WTC11 (cell line): Measurements from ENCODE around the gene DMD. TPM values are rescaled to one million over a fixed set of nuclear protein-coding genes. Genes with fewer than 3 reads are reported as not detected.

Source experiments
- ATAC-seq: fragments of 200-7000 bp; cut with Tn5 transposase; 2 replicates; pipeline ENCODE4 v1.10.0; 2021; ENCODE audit warnings: mild to moderate bottlenecking, moderate library complexity
- CTCF ChIA-PET: fragments of 300-600 bp; sonication (Branson Sonifier 250); formaldehyde crosslinking; loops from one replicate; lab custom pipeline; 2021; ENCODE audit warnings: antibody characterized with exemption; lab: Charles Lee
- POLR2A ChIA-PET: fragments of 350-600 bp; sonication (Branson Sonifier 250); formaldehyde crosslinking; loops from one replicate; lab custom pipeline; 2021; ENCODE audit warnings: antibody characterized with exemption; lab: Charles Lee
- DNase-seq: peaks from one replicate; pipeline ENCODE4 v3.0.0; 2021; ENCODE audit warnings: low spot score
- H3K27ac Mint-ChIP-seq: 2 replicates; pipeline ENCODE4 v1.8.0; 2021; ENCODE audit warnings: mixed read lengths
- H3K27me3 Mint-ChIP-seq: 2 replicates; pipeline ENCODE4 v1.8.0; 2021; ENCODE audit warnings: low read depth, mild to moderate bottlenecking, moderate library complexity, mixed read lengths
- H3K36me3 Mint-ChIP-seq: 2 replicates; pipeline ENCODE4 v1.8.0; 2021; ENCODE audit warnings: mixed read lengths
- H3K4me1 Mint-ChIP-seq: 2 replicates; pipeline ENCODE4 v1.8.0; 2022; ENCODE audit warnings: mixed read lengths
- H3K4me3 Mint-ChIP-seq: 2 replicates; pipeline ENCODE4 v1.8.0; 2021; ENCODE audit warnings: mild to moderate bottlenecking, moderate library complexity, mixed read lengths
- H3K9me3 Mint-ChIP-seq: 2 replicates; pipeline ENCODE4 v1.8.0; 2021; ENCODE audit warnings: mixed read lengths
- FOXK1 ChIP-seq: sonication (generic); formaldehyde crosslinking; IDR thresholded peaks from 2 replicates; pipeline ENCODE4 v1.8.0; 2022; ENCODE audit warnings: mild to moderate bottlenecking, moderate library complexity, missing genetic modification reagents
- GABPB1 ChIP-seq: sonication (generic); formaldehyde crosslinking; IDR thresholded peaks from 2 replicates; pipeline ENCODE4 v1.8.1; 2023; ENCODE audit warnings: mild to moderate bottlenecking, missing genetic modification reagents
- NFATC4 ChIP-seq: fragments of 250-450 bp; sonication (Bioruptor Pico); IDR thresholded peaks from 2 replicates; pipeline ENCODE4 v1.9.0; 2021; ENCODE audit warnings: mild to moderate bottlenecking
- NFE2L1 ChIP-seq: sonication (generic); formaldehyde crosslinking; IDR thresholded peaks from 2 replicates; pipeline ENCODE4 v1.8.1; 2023; ENCODE audit warnings: missing genetic modification reagents
- NFYB ChIP-seq: sonication (generic); formaldehyde crosslinking; conservative IDR thresholded peaks from 2 replicates; pipeline ENCODE4 v1.8.0; 2022; ENCODE audit warnings: low read depth, missing genetic modification reagents
- NR3C1 ChIP-seq: sonication (generic); formaldehyde crosslinking; conservative IDR thresholded peaks from 2 replicates; pipeline ENCODE4 v1.8.1; 2023; ENCODE audit warnings: low read depth, mild to moderate bottlenecking, missing genetic modification reagents
- SMAD3 ChIP-seq: sonication (generic); formaldehyde crosslinking; IDR thresholded peaks from 2 replicates; pipeline ENCODE4 v1.8.0; 2022; ENCODE audit warnings: missing genetic modification reagents, mild to moderate bottlenecking, borderline replicate concordance
- SMAD4 ChIP-seq: sonication (generic); formaldehyde crosslinking; IDR thresholded peaks from 2 replicates; pipeline ENCODE4 v1.8.0; 2022; ENCODE audit warnings: mild to moderate bottlenecking, missing genetic modification reagents
- ZNF138 ChIP-seq: sonication (generic); formaldehyde crosslinking; conservative IDR thresholded peaks from 2 replicates; pipeline ENCODE4 v1.8.1; 2022; ENCODE audit warnings: mild to moderate bottlenecking, moderate library complexity, missing genetic modification reagents
- ZNF263 ChIP-seq: sonication (generic); formaldehyde crosslinking; IDR thresholded peaks from 2 replicates; pipeline ENCODE4 v1.8.1; 2022; ENCODE audit warnings: low read depth, mild to moderate bottlenecking, moderate library complexity, missing genetic modification reagents
- total RNA-seq: library from RNA; stranded (reverse); gene quantifications from 3 replicates; pipeline ENCODE4 v1.2.3, GENCODE V29; 2021
- TF ChIP-seq, protein P1 (sequence below): fragments of 250-450 bp; sonication (Bioruptor Pico); IDR thresholded peaks from 2 replicates; pipeline ENCODE4 v1.8.0; 2021; ENCODE audit warnings: mild to moderate bottlenecking
- TF ChIP-seq, protein P2 (sequence below): sonication (generic); formaldehyde crosslinking; IDR thresholded peaks from 2 replicates; pipeline ENCODE4 v1.8.1; 2023; ENCODE audit warnings: mild to moderate bottlenecking, moderate library complexity, missing genetic modification reagents
- TF ChIP-seq, protein P3 (sequence below): fragments of 250-450 bp; sonication (Bioruptor Pico); IDR thresholded peaks from 2 replicates; pipeline ENCODE4 v1.9.0; 2021; ENCODE audit warnings: mild to moderate bottlenecking, borderline replicate concordance
- TF ChIP-seq, protein P4 (sequence below): sonication (generic); formaldehyde crosslinking; IDR thresholded peaks from 2 replicates; pipeline ENCODE4 v1.8.1; 2022; ENCODE audit warnings: mild to moderate bottlenecking, missing genetic modification reagents, moderate library complexity, borderline replicate concordance
- TF ChIP-seq, protein P5 (sequence below): fragments of 250-450 bp; sonication (Bioruptor Pico); conservative IDR thresholded peaks from 2 replicates; pipeline ENCODE4 v1.9.0; 2021; ENCODE audit warnings: mild to moderate bottlenecking

Gene DMD
- total RNA-seq, 1 experiment from 2014 or later = 9.1 TPM

DNA sequence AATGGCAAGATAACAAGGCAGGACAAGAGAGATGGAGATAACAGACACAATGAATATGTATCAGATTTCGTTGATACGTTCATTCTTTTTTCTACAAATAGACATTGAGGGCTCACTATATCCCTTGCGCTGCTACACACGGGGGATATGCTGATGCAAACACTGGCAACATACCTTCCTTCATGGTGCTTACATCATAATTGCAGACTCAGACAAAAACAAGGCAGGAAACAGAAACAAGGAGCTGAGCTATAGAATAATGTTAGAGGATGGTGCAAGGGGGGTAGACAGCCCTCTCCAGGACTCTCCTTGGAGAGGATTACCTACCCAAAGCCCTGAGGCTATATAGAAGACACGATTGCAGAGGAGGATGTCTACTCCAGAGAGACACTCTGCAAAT, 1069.5 kb downstream of the DMD start:
- Mint-ChIP-seq H3K4me3 (no peak overlapping the region), H3K9me3 (0 out of 2 replicates have a peak, but pooled peaks cover 8% of the 10 kb centered on the region), H3K36me3 (no peaks in the 10 kb centered on the region), H3K4me1 (no peaks in the 10 kb centered on the region), H3K27ac (no peak overlapping the region), H3K27me3 (no peaks in the 10 kb centered on the region)
- ATAC-seq (no peak), DNase-seq (no peak)
- ChIA-PET CTCF (no interaction called here), POLR2A (no interaction called here)
- TF ChIP-seq GABPB1 (CRISPR knock-in tag) (no peak), NFE2L1 (no peak)

DNA sequence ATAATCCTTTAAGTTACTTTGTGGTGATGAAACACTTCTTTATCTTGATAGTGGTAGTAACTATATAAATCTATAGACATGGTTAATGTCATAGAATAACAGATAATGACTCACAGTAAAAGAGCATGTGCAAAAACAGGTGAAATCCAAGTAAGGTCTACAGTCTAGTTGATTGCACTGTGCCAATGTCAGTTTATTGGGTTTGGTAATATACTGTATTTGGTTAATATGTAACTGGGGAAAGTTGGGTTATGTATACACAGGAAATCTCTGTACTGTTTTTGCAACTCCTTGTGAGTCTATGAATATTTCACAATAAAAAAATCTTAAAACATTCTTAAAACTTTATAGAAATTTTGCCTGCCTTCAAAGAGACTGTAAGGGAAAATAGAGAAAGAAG, 1071.9 kb downstream of the DMD start:
- no peaks in the 10 kb centered on the region for H3K36me3 Mint-ChIP-seq
- no peaks in the 10 kb centered on the region for H3K4me1 Mint-ChIP-seq
- H3K27ac Mint-ChIP-seq = no peak overlapping the region
- DNase-seq (no peak), ATAC-seq (no peak)
- TF ChIP-seq, protein P1, sequence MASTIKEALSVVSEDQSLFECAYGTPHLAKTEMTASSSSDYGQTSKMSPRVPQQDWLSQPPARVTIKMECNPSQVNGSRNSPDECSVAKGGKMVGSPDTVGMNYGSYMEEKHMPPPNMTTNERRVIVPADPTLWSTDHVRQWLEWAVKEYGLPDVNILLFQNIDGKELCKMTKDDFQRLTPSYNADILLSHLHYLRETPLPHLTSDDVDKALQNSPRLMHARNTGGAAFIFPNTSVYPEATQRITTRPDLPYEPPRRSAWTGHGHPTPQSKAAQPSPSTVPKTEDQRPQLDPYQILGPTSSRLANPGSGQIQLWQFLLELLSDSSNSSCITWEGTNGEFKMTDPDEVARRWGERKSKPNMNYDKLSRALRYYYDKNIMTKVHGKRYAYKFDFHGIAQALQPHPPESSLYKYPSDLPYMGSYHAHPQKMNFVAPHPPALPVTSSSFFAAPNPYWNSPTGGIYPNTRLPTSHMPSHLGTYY (CRISPR knock-in tag) = no peak
- TF ChIP-seq ZNF263 (CRISPR knock-in tag) (no peak), NFATC4 (no peak), FOXK1 (CRISPR knock-in tag) (no peak), ZNF138 (CRISPR knock-in tag) (no peak), SMAD4 (CRISPR knock-in tag) (no peak), SMAD3 (CRISPR knock-in tag) (no peak), NFYB (CRISPR knock-in tag) (no peak), NR3C1 (CRISPR knock-in tag) (no peak)
- TF ChIP-seq, protein P2, sequence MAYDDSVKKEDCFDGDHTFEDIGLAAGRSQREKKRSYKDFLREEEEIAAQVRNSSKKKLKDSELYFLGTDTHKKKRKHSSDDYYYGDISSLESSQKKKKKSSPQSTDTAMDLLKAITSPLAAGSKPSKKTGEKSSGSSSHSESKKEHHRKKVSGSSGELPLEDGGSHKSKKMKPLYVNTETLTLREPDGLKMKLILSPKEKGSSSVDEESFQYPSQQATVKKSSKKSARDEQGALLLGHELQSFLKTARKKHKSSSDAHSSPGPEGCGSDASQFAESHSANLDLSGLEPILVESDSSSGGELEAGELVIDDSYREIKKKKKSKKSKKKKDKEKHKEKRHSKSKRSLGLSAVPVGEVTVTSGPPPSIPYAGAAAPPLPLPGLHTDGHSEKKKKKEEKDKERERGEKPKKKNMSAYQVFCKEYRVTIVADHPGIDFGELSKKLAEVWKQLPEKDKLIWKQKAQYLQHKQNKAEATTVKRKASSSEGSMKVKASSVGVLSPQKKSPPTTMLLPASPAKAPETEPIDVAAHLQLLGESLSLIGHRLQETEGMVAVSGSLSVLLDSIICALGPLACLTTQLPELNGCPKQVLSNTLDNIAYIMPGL (CRISPR knock-in tag) = no peak
- TF ChIP-seq, protein P3, sequence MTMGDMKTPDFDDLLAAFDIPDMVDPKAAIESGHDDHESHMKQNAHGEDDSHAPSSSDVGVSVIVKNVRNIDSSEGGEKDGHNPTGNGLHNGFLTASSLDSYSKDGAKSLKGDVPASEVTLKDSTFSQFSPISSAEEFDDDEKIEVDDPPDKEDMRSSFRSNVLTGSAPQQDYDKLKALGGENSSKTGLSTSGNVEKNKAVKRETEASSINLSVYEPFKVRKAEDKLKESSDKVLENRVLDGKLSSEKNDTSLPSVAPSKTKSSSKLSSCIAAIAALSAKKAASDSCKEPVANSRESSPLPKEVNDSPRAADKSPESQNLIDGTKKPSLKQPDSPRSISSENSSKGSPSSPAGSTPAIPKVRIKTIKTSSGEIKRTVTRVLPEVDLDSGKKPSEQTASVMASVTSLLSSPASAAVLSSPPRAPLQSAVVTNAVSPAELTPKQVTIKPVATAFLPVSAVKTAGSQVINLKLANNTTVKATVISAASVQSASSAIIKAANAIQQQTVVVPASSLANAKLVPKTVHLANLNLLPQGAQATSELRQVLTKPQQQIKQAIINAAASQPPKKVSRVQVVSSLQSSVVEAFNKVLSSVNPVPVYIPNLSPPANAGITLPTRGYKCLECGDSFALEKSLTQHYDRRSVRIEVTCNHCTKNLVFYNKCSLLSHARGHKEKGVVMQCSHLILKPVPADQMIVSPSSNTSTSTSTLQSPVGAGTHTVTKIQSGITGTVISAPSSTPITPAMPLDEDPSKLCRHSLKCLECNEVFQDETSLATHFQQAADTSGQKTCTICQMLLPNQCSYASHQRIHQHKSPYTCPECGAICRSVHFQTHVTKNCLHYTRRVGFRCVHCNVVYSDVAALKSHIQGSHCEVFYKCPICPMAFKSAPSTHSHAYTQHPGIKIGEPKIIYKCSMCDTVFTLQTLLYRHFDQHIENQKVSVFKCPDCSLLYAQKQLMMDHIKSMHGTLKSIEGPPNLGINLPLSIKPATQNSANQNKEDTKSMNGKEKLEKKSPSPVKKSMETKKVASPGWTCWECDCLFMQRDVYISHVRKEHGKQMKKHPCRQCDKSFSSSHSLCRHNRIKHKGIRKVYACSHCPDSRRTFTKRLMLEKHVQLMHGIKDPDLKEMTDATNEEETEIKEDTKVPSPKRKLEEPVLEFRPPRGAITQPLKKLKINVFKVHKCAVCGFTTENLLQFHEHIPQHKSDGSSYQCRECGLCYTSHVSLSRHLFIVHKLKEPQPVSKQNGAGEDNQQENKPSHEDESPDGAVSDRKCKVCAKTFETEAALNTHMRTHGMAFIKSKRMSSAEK (CRISPR knock-in tag) = no peak
- TF ChIP-seq, protein P4, sequence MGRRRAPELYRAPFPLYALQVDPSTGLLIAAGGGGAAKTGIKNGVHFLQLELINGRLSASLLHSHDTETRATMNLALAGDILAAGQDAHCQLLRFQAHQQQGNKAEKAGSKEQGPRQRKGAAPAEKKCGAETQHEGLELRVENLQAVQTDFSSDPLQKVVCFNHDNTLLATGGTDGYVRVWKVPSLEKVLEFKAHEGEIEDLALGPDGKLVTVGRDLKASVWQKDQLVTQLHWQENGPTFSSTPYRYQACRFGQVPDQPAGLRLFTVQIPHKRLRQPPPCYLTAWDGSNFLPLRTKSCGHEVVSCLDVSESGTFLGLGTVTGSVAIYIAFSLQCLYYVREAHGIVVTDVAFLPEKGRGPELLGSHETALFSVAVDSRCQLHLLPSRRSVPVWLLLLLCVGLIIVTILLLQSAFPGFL (CRISPR knock-in tag) = no peak
- TF ChIP-seq, protein P5, sequence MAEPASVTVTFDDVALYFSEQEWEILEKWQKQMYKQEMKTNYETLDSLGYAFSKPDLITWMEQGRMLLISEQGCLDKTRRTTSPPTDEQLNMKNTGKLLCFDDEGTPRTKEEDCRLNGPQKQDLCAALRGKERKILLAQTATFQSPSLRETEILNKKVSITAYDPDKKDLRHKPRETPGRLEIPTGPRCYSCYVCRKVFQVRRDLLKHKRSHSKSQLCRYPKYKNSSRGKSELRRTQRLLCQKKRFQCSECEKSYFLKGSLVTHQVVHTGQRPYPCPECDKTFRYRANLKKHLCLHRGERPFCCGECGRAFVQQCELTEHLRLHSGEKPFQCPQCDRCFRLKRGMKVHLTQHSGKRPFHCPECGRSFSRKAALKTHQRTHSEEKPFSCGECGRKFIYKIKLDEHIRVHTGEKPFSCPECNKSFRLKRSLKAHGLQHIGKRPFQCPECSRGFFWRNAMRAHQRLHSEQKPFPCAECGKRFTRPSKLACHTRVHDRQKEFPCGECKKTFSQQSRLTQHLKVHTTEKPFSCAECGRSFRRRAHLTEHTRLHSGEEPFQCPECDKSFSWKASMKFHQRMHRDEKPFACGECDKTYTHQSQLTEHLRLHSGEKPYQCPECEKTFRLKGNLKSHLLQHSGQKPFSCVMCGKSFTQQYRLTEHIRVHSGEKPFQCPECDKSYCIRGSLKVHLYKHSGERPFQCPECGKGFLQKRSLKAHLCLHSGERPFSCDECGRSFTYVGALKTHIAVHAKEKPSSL = no peak
- no peak overlapping the region for H3K4me3 Mint-ChIP-seq
- H3K27me3 Mint-ChIP-seq = no peaks in the 10 kb centered on the region
- CTCF ChIA-PET = no interaction called here
- POLR2A ChIA-PET = no interaction called here
- H3K9me3 Mint-ChIP-seq = 0 out of 2 replicates have a peak, but pooled peaks cover 8% of the 10 kb centered on the region
